Astrocyte of the spinal cord (primary cell): ENCODE results near the gene DVL1.

Source experiments
- DNase-seq: peaks from one replicate; pipeline ENCODE4 v3.0.0; 2011; ENCODE audit warnings: low read depth, low spot score
- H3K4me3 ChIP-seq: 2 replicates; pipeline ENCODE4 v1.5.1; 2011; ENCODE audit warnings: low read depth, mild to moderate bottlenecking, low read length, moderate library complexity
- in situ Hi-C: cut with HindIII; loops from 2 replicates; pipeline ENCODE4 v1.10.0; 2017; ENCODE audit warnings: low sequenced_read_pairs
- TF ChIP-seq, protein P1 (sequence below): IDR thresholded peaks from 2 replicates; pipeline ENCODE4 v1.5.1; 2012; ENCODE audit warnings: low read depth, mild to moderate bottlenecking, low read length, inconsistent platforms

The DVL1 gene

DNA sequence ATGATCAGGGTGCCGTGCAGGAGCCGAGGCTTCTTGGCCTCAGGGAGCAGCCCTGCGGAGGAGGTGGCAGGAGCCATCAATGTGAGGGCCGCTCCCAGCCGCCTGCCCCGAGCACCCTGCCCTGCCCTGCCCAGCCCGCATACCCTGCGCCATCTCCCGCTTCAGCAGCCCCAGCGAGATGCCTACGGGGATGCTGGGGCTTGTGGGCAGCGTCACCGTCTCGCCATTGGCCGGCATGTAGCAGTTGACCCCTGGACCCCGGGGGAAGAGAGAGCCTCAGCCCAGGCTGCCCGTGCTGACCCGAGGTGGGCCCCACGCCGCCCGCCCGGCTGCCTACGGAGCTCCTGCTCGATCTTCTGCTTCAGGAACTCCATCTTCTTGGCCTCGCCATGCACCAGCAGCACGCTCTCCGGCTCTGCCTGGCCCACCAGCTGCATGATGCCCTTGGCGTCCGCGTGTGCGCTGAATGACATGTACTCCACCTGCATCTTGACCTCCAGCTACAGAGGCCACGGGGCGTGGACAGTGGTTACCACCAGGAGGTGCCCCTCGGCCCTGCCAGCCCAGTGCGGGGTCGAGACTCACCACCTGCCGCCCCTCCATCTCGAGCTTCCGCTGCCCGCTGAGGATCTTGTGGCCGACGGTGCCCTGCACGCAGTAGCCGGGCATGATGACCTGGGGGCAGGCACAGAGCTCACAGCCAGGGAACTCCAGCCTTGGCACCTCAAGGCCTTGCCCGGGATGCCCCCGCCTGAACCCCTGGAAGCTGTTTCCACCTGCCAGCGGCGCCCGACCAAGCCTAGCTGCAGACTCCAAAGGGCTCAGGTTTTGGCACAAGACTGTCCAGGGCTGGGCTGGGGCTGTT is 36.5 kb downstream of the DVL1 start:
- in situ Hi-C loops = no loop called here
- TF ChIP-seq, protein P1, sequence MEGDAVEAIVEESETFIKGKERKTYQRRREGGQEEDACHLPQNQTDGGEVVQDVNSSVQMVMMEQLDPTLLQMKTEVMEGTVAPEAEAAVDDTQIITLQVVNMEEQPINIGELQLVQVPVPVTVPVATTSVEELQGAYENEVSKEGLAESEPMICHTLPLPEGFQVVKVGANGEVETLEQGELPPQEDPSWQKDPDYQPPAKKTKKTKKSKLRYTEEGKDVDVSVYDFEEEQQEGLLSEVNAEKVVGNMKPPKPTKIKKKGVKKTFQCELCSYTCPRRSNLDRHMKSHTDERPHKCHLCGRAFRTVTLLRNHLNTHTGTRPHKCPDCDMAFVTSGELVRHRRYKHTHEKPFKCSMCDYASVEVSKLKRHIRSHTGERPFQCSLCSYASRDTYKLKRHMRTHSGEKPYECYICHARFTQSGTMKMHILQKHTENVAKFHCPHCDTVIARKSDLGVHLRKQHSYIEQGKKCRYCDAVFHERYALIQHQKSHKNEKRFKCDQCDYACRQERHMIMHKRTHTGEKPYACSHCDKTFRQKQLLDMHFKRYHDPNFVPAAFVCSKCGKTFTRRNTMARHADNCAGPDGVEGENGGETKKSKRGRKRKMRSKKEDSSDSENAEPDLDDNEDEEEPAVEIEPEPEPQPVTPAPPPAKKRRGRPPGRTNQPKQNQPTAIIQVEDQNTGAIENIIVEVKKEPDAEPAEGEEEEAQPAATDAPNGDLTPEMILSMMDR = no peak
- DNase-seq = no peak

DNA sequence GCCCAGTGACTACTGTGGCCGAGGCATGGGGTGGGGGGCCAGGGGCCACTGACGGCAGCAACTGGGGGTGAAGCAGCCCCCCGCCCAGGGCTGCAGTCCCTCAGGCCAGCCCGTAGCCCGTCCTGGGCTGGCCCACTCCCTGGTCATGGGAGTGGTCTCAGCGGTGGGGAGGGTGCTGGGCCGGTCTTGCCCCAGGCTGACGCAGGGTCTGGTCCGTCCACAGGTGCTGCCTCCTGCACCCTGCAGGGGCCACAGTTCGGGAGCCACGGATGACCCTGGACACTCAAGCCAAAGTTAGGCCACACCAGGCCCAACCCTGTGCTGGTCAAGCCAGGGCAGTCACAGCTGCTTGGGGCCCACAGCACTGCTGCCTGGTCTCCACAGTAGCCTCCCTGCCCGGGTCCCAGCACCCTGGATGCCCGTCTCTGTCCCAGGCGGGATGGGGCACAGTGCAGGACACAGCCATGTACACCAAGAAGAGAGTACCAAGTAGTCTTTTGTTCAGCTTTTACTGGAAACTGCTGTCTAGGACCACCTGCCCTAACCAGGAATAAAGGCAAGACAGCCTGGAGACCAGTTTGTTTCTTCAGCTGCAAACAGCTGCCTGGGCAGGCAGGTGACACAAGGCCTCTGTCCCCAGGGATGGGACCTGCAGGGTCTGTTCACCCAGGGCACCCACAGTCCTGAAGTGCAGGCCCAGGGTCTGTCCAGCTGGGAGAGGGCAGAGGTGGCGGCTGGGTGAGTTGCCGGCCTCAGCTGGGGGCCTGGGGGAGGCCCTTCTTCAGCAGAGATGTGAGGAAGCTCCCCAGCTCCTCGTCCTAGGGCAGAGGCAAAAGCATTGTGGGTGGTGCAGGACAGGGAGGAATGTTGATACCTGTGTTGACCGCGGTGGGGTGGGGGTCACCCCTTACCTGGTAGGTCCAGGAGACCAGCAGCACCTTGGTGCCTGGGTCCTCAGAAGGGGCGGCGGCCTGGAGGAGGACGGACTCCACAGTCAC is 37.8 kb downstream of the DVL1 start:
- in situ Hi-C loops = no loop called here
- TF ChIP-seq, protein P1 = no peak
- H3K4me3 ChIP-seq = no peak overlapping the region
- no peak for DNase-seq

More for the DNA sequence above, 36.5 kb downstream of the DVL1 start:
- H3K4me3 ChIP-seq = no peak overlapping the region

DNA sequence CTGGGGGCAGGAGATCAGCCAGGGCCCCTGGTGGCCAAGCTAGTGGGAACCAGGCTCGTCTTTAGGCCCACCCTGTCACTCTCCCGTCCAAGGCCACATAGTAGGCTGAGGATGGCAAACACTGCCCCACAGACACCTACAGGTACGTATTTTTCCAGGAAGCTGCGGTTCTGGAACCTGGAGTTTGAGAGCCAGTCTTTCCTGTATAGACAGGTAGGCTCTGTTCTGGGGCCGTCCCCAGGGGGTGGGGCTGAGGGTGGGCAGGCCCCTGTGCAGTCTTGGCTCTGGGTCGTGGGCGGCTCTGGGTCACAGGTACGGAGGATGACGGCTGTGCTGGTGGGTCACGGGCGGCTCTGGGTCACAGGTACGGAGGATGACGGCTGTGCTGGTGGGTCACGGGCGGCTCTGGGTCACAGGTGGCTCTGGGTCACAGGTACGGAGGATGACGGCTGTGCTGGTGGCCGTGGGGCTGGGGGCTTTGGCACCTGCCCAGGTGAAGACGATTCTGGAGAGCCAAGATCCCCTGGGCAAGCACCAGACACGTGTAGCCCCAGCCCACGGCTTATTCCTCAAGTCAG is 38.7 kb downstream of the DVL1 start:
- in situ Hi-C loops = no loop called here
- no peak for DNase-seq
- no peak overlapping the region for H3K4me3 ChIP-seq
- TF ChIP-seq, protein P1 = no peak

DNA sequence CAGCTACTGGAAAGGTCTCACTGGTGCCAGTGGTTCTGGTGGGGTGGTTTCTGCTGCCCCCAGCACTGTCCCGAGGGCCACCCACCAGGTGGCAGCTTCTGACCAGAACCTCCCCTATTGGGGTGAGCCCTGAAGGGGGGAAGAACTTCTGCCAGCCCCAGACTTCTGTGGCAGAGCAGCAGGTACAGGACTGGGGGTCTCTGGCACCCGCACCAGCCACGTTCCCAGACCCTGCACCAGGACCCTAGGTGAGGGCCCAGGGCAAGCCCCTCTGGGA is 39.2 kb downstream of the DVL1 start:
- TF ChIP-seq, protein P1 = no peak
- H3K4me3 ChIP-seq = no peak overlapping the region

DNA sequence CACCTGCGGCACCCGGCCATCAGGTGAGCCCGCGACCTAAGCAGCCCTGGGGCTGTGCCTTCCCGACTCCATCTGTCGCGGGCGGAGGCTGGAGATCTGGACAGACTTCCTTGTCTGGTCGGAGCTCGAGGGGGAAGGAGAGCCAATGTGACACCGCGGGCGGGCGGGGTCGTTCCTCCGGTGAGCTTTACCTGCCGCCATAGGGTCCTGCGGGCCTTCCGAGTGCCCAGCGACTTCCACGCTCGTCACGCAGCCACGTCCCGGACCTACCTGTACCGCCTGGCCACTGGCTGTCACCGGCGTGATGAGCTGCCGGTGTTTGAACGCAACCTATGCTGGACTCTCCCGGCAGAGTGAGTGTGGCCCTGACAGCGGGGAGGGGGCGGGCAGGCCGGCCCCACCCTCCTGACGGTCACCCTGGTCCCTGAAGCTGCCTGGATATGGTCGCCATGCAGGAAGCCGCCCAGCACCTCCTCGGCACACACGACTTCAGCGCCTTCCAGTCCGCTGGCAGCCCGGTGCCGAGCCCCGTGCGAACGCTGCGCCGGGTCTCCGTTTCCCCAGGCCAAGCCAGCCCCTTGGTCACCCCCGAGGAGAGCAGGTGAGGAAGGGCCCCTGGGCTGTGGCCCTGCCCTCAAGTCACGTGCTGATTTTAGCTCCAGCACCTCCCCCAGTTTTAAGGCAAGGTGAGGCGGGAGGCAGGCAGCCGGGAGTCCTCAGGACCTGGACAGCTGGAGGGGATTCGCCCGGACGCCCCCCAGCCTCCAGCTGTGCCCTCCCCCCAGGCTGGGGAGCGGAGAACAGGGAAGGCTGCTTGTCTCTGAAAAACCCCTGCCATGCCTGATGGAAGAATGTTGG is 39.7 kb downstream of the DVL1 start:
- in situ Hi-C loops = no loop called here
- TF ChIP-seq, protein P1 = no peak
- peak overlapping the region; percentile 53 for H3K4me3 ChIP-seq
- no peak for DNase-seq

More for the DNA sequence above, 39.2 kb downstream of the DVL1 start:
- in situ Hi-C loops = no loop called here
- no peak for DNase-seq

DNA sequence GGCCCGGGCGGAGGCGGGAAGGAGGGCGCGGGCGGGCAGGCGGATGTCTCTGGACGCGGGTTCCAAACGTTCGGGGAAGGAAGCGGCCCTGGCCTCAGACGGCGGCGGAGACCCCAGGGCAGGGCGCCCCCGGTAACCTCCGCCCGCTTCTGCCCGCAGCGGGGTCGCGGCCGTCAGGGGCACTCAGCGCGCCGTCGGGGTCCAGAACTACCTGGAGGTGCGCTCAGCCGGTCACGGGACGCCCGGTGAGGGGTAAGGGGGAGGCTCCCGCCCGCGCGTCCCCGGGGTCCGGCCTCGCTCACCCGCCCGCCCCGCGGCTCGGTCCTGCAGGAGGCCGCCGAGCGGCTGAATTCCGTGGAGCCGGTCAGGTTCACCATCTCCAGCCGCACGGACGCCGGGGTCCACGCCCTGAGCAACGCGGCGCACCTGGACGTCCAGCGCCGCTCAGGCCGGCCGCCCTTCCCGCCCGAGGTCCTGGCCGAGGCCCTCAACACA is 40.4 kb downstream of the DVL1 start:
- in situ Hi-C loops = no loop called here
- peak overlapping the region; percentile 53 for H3K4me3 ChIP-seq
- DNase-seq = no peak
- TF ChIP-seq, protein P1 = no peak
